Central memory CD4-positive, alpha-beta T cell (primary cell): ENCODE data around the gene FMNL1.
"Not testable (repeated sequence)": the region's sequence is repeated elsewhere in the genome, so short reads cannot be mapped to it uniquely, and the experiment has no call there.

ENCODE experiments used
- DNase-seq: peaks from one replicate; pipeline ENCODE4 v3.0.0; 2022

Gene FMNL1

DNA sequence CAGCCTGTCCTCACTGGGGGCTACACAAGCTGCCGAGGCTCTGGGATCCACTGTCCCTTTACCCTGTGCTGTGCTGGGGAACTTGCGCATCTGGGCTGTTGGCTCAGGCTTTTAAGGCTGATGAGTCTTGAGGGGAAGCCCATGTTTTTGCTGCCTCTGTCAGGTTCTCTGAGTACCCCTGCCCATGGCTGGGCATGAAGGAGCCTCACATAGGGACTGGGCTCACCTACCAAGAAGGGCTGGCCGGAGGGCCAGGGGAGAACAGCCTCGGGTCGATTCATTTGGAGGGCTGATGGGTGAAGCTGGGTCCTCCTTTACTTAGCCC, 14.6 kb downstream of the FMNL1 start:
- no peak for DNase-seq

DNA sequence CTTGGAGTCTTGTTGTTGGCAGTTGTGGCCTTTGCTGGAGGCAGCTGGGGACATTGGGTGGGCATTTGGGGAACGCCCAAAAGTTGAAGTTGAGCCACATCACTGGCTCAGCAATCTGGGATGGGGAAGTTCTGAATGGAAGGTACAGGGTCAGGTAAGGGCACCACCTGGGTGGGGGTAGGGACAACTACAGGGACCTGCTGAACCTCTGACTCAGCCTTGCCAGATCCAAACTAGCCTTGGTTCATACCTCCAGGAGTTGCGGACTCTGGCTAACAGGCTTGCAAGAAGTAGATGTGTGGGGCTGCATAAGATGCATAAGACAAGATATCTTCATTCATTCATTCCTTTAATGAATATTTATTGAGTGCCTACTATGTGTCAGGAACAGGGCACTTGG, 16.0 kb downstream of the FMNL1 start:
- no peak for DNase-seq

DNA sequence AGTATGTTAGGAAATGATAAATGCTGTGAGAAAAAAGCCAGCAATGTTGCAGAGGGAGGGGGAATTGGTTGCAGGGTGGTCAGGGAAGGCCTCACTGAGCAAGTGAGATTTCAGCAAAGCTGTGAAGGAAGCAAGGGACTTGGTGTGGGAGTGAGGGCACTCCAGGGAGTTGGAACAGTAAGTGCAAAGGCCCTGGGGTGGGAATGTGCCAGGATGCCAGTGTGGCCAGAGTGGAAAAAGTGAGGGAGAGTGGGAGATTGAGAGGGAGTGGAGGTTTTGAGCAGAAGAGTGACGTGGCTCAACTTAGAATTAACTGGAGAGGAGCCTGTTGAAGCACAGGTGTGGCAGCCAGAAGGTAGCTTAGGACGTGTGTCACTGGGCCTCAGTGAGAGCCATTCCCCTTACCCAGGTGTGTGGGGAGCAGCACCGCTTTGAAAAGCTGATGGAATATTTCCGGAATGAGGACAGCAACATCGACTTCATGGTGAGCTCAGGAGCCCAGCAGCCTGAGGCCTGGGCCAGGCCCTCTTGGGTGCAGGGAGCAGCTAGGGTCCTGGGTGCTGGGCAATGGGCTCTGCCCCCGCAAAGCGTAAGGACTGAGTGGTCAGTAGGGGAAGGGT, 16.6 kb downstream of the FMNL1 start:
- DNase-seq: no peak

DNA sequence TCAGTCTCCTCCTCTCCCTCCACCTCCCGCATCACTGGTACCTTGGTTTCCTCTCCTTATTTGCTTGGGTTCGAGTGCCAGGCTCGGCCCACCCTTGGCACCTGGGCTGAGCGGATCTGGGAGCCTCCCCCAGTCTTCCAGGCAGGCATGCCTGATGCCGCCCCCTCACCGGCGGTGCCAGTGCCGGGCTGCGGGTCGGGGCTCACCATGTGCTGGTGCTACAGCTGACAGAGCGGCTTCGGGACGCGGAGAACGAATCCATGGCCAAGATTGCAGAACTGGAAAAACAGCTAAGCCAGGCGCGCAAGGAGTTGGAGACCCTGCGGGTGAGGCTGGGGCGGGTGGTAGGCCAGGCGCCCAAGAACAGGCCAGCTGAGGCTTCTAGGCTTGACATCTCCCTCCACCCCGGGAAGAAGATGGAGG, 19.2 kb downstream of the FMNL1 start:
- no peak for DNase-seq

DNA sequence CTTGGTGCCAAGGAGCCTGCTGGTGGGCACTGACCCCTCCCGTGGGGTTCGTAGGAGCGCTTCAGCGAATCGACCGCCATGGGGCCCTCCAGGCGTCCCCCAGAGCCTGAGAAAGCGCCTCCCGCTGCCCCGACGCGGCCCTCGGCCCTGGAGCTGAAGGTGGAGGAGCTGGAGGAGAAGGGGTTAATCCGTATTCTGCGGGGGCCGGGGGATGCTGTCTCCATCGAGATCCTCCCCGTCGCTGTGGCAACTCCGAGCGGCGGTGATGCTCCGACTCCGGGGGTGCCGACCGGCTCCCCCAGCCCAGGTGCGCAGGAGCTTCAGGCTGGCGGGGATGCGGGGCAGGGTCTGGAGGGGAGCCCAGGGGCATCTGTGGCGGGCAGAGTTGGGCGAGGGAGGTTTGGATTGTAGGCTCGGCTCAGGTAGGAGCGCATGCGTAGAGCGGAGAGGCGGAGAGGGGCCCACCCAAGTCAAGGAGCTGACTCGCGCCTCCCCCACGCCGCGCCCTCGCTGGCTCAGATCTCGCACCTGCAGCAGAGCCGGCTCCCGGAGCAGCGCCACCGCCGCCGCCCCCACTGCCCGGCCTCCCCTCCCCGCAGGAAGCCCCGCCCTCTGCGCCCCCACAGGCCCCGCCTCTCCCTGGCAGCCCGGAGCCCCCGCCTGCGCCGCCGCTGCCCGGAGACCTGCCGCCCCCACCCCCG, 19.8 kb downstream of the FMNL1 start:
- no peak for DNase-seq

DNA sequence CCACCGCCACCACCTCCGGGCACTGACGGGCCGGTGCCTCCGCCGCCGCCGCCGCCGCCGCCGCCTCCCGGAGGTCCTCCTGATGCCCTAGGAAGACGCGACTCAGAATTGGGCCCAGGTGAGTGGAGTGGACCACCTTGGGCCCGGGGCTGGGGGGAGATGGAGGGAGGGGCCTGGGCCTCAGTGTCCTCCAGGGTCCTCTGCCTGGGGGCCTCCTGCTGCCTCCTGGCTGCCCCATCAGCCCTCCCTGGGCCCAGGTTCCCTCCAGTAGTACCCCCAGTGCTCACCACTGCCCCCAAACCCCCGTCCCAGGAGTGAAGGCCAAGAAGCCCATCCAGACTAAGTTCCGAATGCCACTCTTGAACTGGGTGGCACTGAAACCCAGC, 20.3 kb downstream of the FMNL1 start:
- no peak for DNase-seq

DNA sequence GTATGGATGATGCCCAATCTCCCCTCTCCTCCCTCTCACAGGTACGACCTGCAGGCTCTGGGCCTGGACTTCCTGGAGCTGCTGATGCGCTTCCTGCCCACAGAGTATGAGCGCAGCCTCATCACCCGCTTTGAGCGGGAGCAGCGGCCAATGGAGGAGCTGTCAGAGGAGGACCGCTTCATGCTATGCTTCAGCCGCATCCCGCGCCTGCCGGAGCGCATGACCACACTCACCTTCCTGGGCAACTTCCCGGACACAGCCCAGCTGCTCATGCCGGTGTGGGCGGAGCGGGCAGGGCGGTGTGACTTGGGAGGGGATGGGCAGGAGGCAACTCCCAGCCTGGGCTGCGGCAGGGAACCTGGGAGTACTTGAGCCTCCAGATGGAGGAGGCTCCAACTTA, 22.1 kb downstream of the FMNL1 start:
- DNase-seq: no peak

DNA sequence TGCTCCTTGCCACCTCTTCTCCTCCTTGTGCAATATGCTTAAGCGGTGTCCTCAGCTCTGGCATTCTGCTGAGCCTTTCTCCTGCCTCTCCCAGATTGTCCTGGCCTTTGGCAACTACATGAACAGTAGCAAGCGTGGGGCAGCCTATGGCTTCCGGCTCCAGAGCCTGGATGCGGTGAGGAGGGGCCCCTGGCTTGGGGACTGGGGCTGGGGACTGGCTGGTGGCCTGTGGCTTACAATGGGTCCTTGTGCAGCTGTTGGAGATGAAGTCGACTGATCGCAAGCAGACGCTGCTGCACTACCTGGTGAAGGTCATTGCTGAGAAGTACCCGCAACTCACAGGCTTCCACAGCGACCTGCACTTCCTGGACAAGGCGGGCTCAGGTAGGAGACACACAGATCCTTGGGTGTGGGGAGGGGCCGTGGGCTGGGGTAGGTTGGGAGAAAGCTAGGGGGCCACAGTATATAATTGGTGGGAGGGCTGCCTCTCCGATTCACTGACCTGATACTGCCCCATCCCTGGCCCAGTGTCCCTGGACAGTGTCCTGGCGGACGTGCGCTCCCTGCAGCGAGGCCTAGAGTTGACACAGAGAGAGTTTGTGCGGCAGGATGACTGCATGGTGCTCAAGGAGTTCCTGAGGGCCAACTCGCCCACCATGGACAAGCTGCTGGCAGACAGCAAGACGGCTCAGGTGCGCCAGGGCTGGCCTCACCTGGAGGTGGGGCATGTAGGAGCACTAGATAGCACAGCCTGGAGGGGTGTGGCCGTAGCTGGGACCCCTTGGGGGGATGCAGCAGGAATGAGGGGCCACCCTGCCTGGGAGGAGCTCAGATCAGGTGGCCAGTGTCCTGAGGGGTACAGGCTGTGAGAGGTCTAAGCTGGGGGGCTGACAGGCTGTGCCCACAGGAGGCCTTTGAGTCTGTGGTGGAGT, 23.3 kb downstream of the FMNL1 start:
- no peak for DNase-seq

DNA sequence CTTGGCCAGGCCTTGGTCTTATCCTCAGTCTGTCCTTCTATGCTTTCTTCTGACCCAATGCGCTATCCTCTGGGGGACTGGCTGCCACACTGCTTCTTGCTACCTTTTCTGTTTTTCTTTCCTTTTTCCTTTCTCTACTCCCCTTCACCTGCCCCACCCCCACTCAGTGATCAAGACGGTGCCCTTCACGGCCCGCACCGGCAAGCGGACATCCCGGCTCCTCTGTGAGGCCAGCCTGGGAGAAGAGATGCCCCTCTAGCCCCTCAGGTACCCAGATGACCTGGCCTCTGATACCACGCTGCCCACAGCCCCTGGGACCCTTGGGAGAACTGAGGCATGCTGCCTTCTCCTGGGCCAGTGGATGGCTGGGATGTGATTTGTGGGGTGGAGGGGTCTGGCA, 24.7 kb downstream of the FMNL1 start:
- DNase-seq: no peak

DNA sequence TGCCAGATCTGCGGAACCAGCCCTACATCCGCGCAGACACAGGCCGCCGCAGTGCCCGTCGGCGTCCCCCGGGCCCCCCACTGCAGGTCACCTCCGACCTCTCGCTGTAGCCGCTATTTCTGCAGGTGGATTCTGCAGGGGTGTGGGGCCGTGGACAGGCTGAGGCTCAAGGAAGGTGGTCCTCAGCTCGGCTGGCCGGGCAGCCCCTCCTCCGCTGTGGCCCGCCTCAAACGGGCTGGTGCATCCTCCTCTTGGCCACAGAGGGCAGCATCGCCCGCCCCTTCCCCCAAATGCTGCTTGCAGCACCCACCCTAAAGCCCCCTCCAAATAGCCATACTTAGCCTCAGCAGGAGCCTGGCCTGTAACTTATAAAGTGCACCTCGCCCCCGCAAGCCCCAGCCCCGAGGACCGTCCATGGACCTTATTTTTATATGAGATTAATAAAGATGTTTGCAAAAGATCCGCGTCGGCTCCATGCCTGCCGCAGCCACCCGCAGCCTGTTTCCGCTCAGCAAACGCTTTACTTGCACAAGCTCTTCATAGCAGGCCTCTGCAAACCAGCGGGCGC, 25.3 kb downstream of the FMNL1 start:
- peak; percentile 85 for DNase-seq

DNA sequence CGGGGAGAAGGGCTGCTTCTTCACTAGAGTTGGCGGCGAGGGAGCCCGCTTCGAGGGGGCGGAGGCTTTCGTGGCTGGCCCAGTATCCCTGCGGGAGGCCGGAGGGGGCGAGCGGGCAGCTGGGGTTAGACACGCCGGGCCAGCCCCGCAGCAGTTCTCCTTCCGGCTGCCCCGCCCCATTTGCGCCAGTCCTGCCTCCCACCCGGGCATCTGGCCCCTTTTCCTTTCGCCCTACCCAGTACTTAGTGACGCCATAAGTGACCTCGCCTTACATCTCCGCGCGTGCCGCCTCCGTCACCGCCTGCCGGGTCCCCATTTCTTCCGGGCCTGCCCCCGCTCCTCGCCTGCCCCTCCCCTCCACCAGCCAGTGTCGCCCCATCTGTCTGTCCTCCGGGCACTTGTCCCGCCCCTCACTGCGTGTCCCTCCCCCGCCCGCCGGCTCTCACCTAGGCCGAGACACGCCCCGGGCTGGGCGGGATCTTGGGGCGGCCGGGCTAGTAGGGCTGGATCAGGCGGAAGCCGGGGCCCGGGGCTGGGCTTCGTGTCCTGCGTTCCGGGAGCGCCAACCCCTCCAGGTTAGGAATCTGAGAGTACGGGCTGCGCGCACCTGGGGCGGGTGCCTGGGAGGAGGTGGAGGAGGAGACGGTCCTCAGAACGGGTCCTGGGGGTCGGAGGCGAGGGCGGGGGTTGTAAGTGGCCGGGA, 25.9 kb downstream of the FMNL1 start:
- DNase-seq: peak; percentile 95

DNA sequence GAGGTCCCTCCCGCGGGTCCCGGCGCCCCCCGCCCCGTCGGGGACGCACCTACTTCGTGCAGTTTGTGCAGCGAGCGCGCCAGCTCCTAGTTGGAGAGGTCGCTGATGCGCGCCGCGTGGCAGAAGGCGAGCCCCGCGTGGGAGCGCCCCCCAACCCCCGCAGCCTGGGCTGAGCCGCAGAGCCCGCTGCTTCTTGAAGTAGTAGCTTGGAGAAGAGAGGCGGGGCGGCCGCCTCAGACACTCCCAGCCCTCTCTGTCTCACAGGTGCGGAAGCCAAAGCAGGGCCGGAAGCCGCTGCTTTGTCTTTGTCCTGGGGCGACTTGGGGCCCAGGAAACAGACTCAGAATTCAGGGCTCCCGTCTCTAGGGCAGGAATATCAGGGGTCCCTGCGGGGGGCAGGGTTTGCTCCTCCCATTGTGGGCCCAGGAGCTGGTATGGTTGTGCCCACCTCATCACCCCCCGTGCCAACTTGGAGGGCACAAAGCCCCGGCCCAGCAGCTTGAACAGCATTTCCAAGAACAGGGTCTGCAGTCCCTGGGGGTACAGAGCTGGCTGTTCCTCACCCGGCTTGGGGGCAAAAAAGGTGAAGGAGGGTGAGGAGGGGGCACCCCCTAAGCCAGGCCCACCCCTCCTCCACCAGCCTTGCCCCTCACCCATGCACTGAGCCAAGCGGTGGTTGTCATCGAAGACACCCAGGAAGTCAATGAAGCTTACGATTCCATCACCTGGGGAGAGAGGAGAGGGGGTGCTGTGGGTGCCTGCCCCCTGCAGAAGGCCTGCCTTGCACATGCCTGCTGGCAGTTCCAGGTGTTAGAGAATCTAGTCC, 26.7 kb downstream of the FMNL1 start:
- peak; percentile 86 for DNase-seq

DNA sequence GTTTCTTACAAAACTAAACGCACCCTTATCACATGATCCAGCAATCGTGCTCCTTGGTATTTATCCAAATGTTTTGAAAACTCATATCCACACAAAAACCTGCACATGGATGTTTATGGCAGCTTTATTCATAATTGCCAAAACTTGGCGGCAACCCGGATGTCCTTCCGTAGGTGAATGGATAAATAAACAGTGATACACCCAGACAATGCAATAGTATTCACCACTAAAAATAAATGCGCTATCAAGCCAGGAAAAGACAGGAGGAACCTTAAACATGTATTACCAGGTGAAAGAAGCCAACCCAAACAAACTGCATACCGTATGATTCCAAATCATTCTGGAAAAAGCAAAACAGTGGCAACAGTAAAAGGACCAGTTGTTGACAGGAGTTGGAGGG, 30.2 kb downstream of the FMNL1 start:
- no peak for DNase-seq

DNA sequence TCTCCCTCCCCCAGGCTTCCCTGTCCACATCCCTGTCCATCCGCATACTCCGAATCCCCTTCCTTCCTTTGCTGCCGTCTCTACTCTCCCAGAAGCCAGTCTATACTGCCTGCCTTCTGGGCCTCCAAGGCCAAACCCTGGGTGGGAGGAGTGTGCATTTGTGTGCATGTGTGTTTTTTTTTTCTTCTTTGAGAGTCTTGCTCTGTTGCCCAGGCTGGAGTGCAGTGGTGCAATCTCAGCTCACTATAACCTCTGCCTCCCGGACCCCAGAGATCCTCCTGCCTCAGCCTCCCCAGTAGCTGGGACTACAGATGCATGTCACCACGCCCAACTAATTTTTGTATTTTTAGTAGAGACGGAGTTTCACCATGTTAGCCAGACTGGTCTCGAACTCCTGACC, 31.6 kb downstream of the FMNL1 start:
- DNase-seq: not testable (repeated sequence)

DNA sequence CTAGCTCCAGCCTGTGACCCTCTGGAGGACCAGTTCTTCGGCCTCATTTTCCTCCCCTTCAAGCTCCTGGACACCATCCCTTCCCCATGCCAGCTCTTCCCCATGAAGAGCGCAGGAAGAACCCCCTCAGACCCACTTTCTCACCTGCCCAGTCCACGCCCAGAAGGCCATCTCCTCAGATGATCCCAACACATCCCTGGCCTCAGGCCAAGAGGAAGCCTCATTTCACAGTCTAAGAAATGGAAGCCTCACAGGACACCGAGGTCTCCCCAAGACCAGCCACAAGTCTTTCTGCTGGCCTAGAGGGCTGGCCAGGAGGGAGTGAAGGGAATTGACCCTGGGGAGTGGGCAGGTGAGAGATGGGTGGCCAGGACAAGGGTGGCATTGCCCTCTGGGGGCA, 32.2 kb downstream of the FMNL1 start:
- DNase-seq: no peak

DNA sequence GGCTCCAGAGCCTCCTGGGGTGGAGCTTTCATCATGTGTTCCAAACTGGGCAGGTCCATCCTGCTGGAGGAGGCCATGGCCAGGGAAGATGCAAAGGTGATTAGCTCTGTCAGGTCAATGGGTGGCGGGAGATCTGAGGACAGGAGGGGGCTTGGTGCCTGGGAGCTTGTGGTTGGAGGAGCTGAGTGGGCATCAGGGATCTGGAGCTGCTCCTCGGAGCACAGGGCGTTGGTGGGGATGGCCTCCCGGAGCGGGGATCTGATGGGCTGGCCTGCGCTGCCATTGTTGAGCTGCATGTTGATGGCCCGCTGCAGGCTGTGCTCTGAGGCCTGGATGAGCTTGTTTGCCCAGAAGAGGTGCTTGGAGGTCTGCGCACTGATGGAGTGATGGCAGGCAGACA, 33.7 kb downstream of the FMNL1 start:
- no peak for DNase-seq

DNA sequence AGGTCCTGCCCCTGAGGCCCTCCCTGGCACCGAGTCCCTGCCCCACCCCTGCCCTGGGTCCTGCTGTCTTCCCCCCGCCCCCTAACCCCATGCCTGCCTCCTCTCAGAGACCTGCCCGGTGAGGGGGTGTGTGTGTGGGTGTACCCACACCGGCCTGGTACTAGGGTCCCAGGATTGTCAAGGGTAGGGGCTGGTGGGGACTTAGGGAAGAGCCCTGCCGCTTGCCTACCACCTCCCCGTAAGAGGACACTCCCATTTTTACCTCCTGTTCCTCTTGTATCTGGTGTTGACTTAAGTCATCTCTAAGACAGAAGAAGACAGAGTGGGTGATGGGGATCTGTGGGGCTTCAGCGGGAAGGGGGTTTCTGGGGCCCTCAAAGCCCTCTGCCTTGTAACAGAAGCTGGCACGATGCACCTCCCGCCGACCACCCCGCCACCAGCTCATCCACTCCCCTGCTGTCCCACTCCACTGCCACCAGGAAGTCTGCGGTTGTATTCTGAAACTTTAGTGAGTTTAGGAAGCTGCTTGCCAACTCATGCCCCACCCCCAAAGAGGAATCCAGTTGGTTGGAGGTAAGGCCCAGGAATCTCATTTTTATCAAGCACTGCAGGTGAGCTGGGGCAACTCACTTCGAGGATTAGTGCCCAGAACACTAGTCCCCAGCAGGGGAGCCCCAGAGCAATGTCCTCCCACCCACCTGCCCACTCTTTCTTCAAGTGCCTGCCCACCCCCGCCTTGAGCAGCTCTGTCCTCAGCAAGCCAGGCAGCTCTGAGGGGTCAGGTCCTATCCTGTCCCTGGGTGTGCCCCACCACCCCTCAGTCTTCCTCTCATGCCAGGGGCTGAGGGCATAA, 34.7 kb downstream of the FMNL1 start:
- no peak for DNase-seq

DNA sequence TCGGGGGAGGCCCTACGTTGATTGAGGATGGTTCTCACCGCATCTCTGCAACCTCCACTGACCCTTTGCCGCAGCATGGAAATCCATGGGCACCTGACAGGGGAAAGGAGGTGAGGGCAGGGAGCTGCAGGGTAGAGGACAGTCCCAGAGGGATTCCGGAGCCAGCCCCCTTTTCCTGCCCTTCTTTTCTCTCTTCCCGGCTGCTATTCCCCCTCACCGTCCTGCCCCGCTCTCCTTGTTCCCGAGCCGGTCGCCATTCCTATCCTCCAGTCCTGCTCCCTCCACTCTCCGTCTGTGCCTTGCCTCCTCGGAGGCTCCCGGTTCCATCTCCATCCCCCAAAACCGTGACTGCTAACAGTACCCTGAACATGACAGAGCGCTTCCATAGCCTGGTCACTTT, 35.4 kb downstream of the FMNL1 start:
- DNase-seq: no peak

DNA sequence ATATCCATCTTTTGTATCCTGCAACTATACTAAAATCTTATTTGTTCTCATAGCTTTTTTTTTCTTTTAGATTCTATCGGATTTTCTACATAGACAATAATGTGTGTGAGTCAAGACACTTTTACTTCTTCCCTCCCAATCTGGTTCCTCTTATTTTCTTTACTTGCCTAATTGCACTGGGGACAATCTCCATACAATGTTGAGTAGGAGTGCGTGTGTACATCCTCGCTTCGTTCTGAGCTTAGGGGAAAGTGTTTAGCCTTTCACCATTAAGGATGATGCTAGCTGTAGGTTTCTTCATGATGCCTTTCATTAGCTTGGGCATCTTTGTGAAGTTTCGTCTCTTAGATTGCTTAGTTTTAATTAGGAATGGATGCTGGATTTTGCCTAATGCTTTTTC, 37.3 kb downstream of the FMNL1 start:
- DNase-seq: no peak

DNA sequence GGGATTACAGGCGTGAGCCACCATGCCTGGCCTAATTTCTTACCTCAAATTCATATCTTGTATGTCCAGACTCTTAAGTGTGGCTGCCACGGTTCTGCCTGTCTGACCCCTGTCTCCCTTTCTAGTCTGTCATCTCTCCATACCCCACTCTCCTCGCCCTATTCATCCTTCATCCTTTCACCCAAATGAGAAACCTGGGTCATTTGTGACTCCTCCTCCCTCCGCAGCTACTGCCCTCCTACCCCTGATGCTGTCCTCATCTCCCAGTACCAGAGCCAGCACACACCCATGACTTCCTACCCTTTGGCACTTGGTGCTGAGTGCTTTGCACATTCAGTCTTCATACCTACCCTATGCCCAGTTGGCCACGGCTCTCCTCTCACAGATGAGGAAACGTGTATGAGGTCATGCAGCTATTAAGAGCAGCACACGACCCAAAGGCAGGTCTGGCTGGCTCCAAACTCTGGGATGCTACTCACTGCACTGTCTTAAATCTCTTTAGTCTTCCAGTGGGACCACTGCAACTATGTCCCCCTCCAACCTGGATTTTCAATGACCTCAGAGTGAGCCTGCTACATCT, 38.6 kb downstream of the FMNL1 start:
- no peak for DNase-seq
